OCI-LY7 (cell line): ENCODE measurements around the gene SERPINH1. TPM values are rescaled to one million over a fixed set of nuclear protein-coding genes. Genes with fewer than 3 reads are reported as not detected.

ENCODE experiments used
- BruUV-seq: library from RNA; stranded (reverse); fragments of 400-500 nt; replicated peaks from 2 replicates; lab custom pipeline; 2021; lab: Mats Ljungman, UMichigan
- CTCF ChIA-PET: fragments of 300-600 bp; sonication (Branson Sonifier 250); formaldehyde crosslinking; loops from one replicate; lab custom pipeline; 2022; ENCODE audit warnings: antibody characterized with exemption; ENCODE audit not compliant: unreplicated experiment; lab: Charles Lee
- POLR2A ChIA-PET: fragments of 300-600 bp; sonication (Branson Sonifier 250); formaldehyde crosslinking; loops from one replicate; lab custom pipeline; 2022; ENCODE audit warnings: antibody characterized with exemption; lab: Charles Lee
- DNase-seq: peaks from one replicate; pipeline ENCODE4 v3.0.0-alpha.2; 2015; ENCODE audit warnings: low spot score
- H2AFZ ChIP-seq: fragments of 200-600 bp; sonication (generic), shearing (Covaris generic); 2 replicates; pipeline ENCODE4 v1.6.1; 2014; ENCODE audit warnings: mild to moderate bottlenecking, antibody characterized with exemption, low read length, moderate library complexity
- H3K27ac ChIP-seq: fragments of 200-600 bp; sonication (generic); 2 replicates; pipeline ENCODE4 v1.5.1; 2014; ENCODE audit warnings: mixed run types, low read depth, mild to moderate bottlenecking, moderate library complexity, low read length, inconsistent platforms; ENCODE audit not compliant: poor library complexity, severe bottlenecking
- H3K36me3 ChIP-seq: fragments of 200-600 bp; sonication (generic); 2 replicates; pipeline ENCODE4 v1.6.1; 2014; ENCODE audit warnings: mild to moderate bottlenecking, antibody characterized with exemption, low read length, moderate library complexity, mixed read lengths; ENCODE audit not compliant: insufficient read depth
- H3K4me1 ChIP-seq: fragments of 200-600 bp; sonication (generic); 2 replicates; pipeline ENCODE4 v1.5.1; 2014; ENCODE audit warnings: mild to moderate bottlenecking, low read length; ENCODE audit not compliant: insufficient read depth, poor library complexity, severe bottlenecking
- H3K4me2 ChIP-seq: fragments of 200-600 bp; sonication (generic); 2 replicates; pipeline ENCODE4 v1.6.1; 2014; ENCODE audit warnings: mild to moderate bottlenecking, low read length
- H3K4me3 ChIP-seq: fragments of 200-600 bp; sonication (generic); 2 replicates; pipeline ENCODE4 v1.5.1; 2014; ENCODE audit warnings: mild to moderate bottlenecking, low read depth, low read length; ENCODE audit not compliant: poor library complexity, severe bottlenecking
- H3K79me2 ChIP-seq: fragments of 200-600 bp; sonication (generic); 2 replicates; pipeline ENCODE4 v1.6.1; 2016; ENCODE audit warnings: low read depth, mild to moderate bottlenecking, low read length, moderate library complexity, mixed read lengths; ENCODE audit not compliant: insufficient read depth
- H3K9me2 ChIP-seq: fragments of 200-600 bp; sonication (generic); 2 replicates; pipeline ENCODE4 v1.6.1; 2016; ENCODE audit warnings: mild to moderate bottlenecking, low read length, mixed read lengths; ENCODE audit not compliant: insufficient read depth
- H3K9me3 ChIP-seq: fragments of 200-600 bp; sonication (generic); 2 replicates; pipeline ENCODE4 v1.6.1; 2014; ENCODE audit warnings: mild to moderate bottlenecking, mixed run types, low read length, mixed read lengths
- H4K20me1 ChIP-seq: fragments of 200-600 bp; sonication (generic); 2 replicates; pipeline ENCODE4 v1.6.1; 2014; ENCODE audit warnings: mild to moderate bottlenecking, antibody characterized with exemption, low read length, moderate library complexity, mixed read lengths; ENCODE audit not compliant: insufficient read depth
- CTCF ChIP-seq: fragments of 200-600 bp; sonication (generic); conservative IDR thresholded peaks from 2 replicates; pipeline ENCODE4 v1.5.1; 2014; ENCODE audit warnings: mild to moderate bottlenecking, antibody characterized with exemption, low read length, moderate library complexity, mixed read lengths
- EZH2phosphoT487 ChIP-seq: fragments of 200-600 bp; sonication (generic); IDR thresholded peaks from 2 replicates; pipeline ENCODE4 v1.6.1; 2018; ENCODE audit warnings: low read depth, borderline replicate concordance, mild to moderate bottlenecking, mixed run types, antibody characterized with exemption, low read length, moderate library complexity, mixed read lengths
- intact Hi-C: fragments of 100-400 bp; cut with micrococcal nuclease; formaldehyde crosslinking; loops from one replicate; pipeline ENCODE4 v1.10.0; 2022; ENCODE audit not compliant: unreplicated experiment
- total RNA-seq, 2 experiments: library from RNA; depleted of rRNA in 1 of 2; stranded (reverse); fragments of >200 nt in 1 of 2; shearing (Covaris generic) in 1 of 2; gene quantifications; 2 replicates each; pipeline ENCODE4 v1.2.3, GENCODE V29; 2014 to 2022

Gene SERPINH1
- total RNA-seq, 2 experiments from 2014 or later = not detected

- H3K79me2 ChIP-seq = no peaks in the 10 kb centered on the region
- H3K9me3 ChIP-seq = no peaks in the 10 kb centered on the region
- H3K4me2 ChIP-seq = no peak overlapping the region
- H3K4me3 ChIP-seq = no peak overlapping the region
- ChIA-PET POLR2A (interaction anchor here (1.2 kb wide), 1 partner anchor 9 kb away, joined by 4 read pairs; no protein-coding TSS in a partner anchor), CTCF (no interaction called here)
- H3K27ac ChIP-seq = no peak overlapping the region
- H3K36me3 ChIP-seq = no peaks in the 10 kb centered on the region
- H4K20me1 ChIP-seq = no peaks in the 10 kb centered on the region
- no peaks in the 10 kb centered on the region for H3K9me2 ChIP-seq
- intact Hi-C loops = no loop called here
- DNase-seq = no peak
- H3K4me1 ChIP-seq = no peaks in the 10 kb centered on the region
- BruUV-seq = no TSS peak
- TF ChIP-seq EZH2phosphoT487 (no peak), CTCF (no peak)
- no peak overlapping the region for H2AFZ ChIP-seq
These were observed 27.9 kb downstream of the SERPINH1 start for GRCh38 chr11:75589933-75590332.

- ChIA-PET CTCF (no interaction called here), POLR2A (no interaction called here)
- DNase-seq = no peak
- Histone ChIP-seq H3K4me1 (peaks cover 6% of the 10 kb centered on the region), H2AFZ (no peak overlapping the region), H3K9me2 (no peaks in the 10 kb centered on the region), H3K4me3 (no peak overlapping the region), H3K36me3 (no peaks in the 10 kb centered on the region), H3K79me2 (no peaks in the 10 kb centered on the region), H3K9me3 (no peaks in the 10 kb centered on the region), H3K27ac (no peak overlapping the region), H4K20me1 (no peaks in the 10 kb centered on the region), H3K4me2 (no peak overlapping the region)
- intact Hi-C loops = no loop called here
- TF ChIP-seq CTCF (no peak), EZH2phosphoT487 (no peak)
- BruUV-seq = no TSS peak
These were observed 29.3 kb downstream of the SERPINH1 start for GRCh38 chr11:75591371-75591770.

GRCh38 chr11:75591966-75592365 is 29.9 kb downstream of the SERPINH1 start:
- no peak overlapping the region for H3K4me2 ChIP-seq
- no peaks in the 10 kb centered on the region for H4K20me1 ChIP-seq
- no peaks in the 10 kb centered on the region for H3K9me2 ChIP-seq
- no peak for TF ChIP-seq CTCF
- TF ChIP-seq EZH2phosphoT487 = no peak
- POLR2A ChIA-PET = interaction anchor here (0.7 kb wide), 1 partner anchor 26 kb away, joined by 4 read pairs; no protein-coding TSS in a partner anchor
- H3K4me1 ChIP-seq = peaks cover 6% of the 10 kb centered on the region
- H3K9me3 ChIP-seq = no peaks in the 10 kb centered on the region
- H3K36me3 ChIP-seq = no peaks in the 10 kb centered on the region
- H2AFZ ChIP-seq = no peak overlapping the region
- CTCF ChIA-PET = no interaction called here
- H3K4me3 ChIP-seq = no peak overlapping the region
- no peak overlapping the region for H3K27ac ChIP-seq
- BruUV-seq = no TSS peak
- intact Hi-C loops = no loop called here
- H3K79me2 ChIP-seq = no peaks in the 10 kb centered on the region
- DNase-seq = no peak
